Spleen (tissue), 11 donors: ENCODE measurements around the gene SLC25A26. TPM values are rescaled to one million over a fixed set of nuclear protein-coding genes. Genes with fewer than 3 reads are reported as not detected.

Experiments
- DNase-seq: peaks from one replicate; pipeline ENCODE4 v3.0.0-alpha.2; 2020
- H3K27ac ChIP-seq, 8 donors: fragments of 200-600 bp; sonication (generic) in 7 of 8; 1 replicate in 4 of 8; 2 replicates in 4 of 8; pipeline versions ENCODE4 v1.5.0 to v1.8.0; 2016 to 2021; ENCODE audit warnings: inconsistent platforms in 4 of 8, mild to moderate bottlenecking in 4 of 8, moderate library complexity in 1 of 8
- H3K27me3 ChIP-seq, 7 donors: fragments of 200-600 bp; sonication (generic) in 6 of 7; replicated peaks in 1 of 7; 1 replicate in 4 of 7; 2 replicates in 3 of 7; pipeline versions ENCODE4 v1.5.0 to v1.8.0; 2016 to 2021; ENCODE audit warnings: inconsistent platforms in 3 of 7, mild to moderate bottlenecking in 1 of 7
- H3K36me3 ChIP-seq, 6 donors: fragments of 200-600 bp; sonication (generic) in 5 of 6; 1 replicate in 4 of 6; 2 replicates in 2 of 6; pipeline versions ENCODE4 v1.5.0 to v1.8.0; 2016 to 2021; ENCODE audit warnings: inconsistent platforms in 2 of 6
- H3K4me1 ChIP-seq, 6 donors: fragments of 200-600 bp; sonication (generic) in 5 of 6; 1 replicate in 3 of 6; 2 replicates in 3 of 6; pipeline versions ENCODE4 v1.5.0 to v1.8.0; 2016 to 2021; ENCODE audit warnings: inconsistent platforms in 3 of 6
- H3K4me3 ChIP-seq, 8 donors: fragments of 200-600 bp; sonication (generic) in 7 of 8; 1 replicate in 4 of 8; 2 replicates in 4 of 8; pipeline versions ENCODE4 v1.5.0 to v1.8.0; 2016 to 2021; ENCODE audit warnings: inconsistent platforms in 4 of 8, mild to moderate bottlenecking in 4 of 8, moderate library complexity in 2 of 8
- H3K9me3 ChIP-seq, 8 donors: fragments of 200-600 bp; sonication (generic) in 7 of 8; 1 replicate in 4 of 8; 2 replicates in 4 of 8; pipeline versions ENCODE4 v1.5.0 to v1.8.0; 2016 to 2021; ENCODE audit warnings: inconsistent platforms in 4 of 8
- CTCF ChIP-seq, 11 experiments: fragments of 200-600 bp in 7 of 11; fragments of 450-650 bp in 4 of 11; sonication (generic) in 4 of 11; IDR thresholded peaks in 8 of 11; conservative IDR thresholded peaks in 3 of 11; 1 replicate in 7 of 11; 2 replicates in 4 of 11; pipeline versions ENCODE4 v1.4.0 to v1.8.0; 2016 to 2021; ENCODE audit warnings: antibody characterized with exemption in 11 of 11, inconsistent platforms in 4 of 11, mild to moderate bottlenecking in 1 of 11
- POLR2A ChIP-seq, 3 donors: fragments of 450-650 bp; IDR thresholded peaks; one replicate each; pipeline ENCODE4 v1.5.1; 2017; ENCODE audit warnings: antibody characterized with exemption in 3 of 3, mild to moderate bottlenecking in 1 of 3
- POLR2AphosphoS5 ChIP-seq, 3 donors: sonication (generic); formaldehyde crosslinking; IDR thresholded peaks; one replicate each; pipeline ENCODE4 v1.5.1; 2017; ENCODE audit warnings: antibody characterized with exemption in 3 of 3
- WGBS, 5 donors: extraction: QIAGEN DNeasy Blood & Tissue Kit in 3 of 5; methylation state at CpG; one replicate each; pipeline versions ENCODE4 v1.1.5 to v1.1.7; 2013 to 2018; 5-methylcytosine and 5-hydroxymethylcytosine counted together
- intact Hi-C: fragments of 100-400 bp; cut with DNase I; formaldehyde crosslinking; loops from one replicate; pipeline ENCODE4 v1.15.0; 2023; ENCODE audit warnings: low total_unique reads
- polyA plus RNA-seq, 3 donors: library from polyadenylated mRNA; stranded (reverse); fragments of 200-250 nt; gene quantifications; one replicate each; pipeline ENCODE4 v1.2.1, GENCODE V29; 2013
- total RNA-seq, 7 donors: library from RNA; depleted of rRNA in 3 of 7; stranded (reverse); fragments of >200 nt in 3 of 7; fragmentation: NEBNext Ultra II Directional in 4 of 7; extraction: Animal tissue kit (Norgen Biotek cat#: 25700) in 4 of 7; gene quantifications; one replicate each; pipeline versions ENCODE4 v1.1.0 to v1.2.1, GENCODE V29; 2016 to 2021
- donor health status: healthy with polysubstance abuse.
- donor health status: DM: no; HTN: no; CAD: no; lungs with moderate emphysema.
- donor health status: DM: no; HTN: no; CAD: no.
- donor health status: Bipolar disorder and iron deficiency.
- donor health status: healthy.
- donor health status: DM: no; HTN: no; CAD: no.
- donor health status: DM: yes; HTN: yes; CAD: no.

SLC25A26 gene
- total and polyA plus RNA-seq, 10 donors = 14.9 to 20.9 (median 16.0) TPM

GRCh38 chr3:66401157-66401550, 180.4 kb downstream of the SLC25A26 start:
- H3K27me3 ChIP-seq = no peaks in the 10 kb centered on the region
- WGBS, 5 donors = 74 to 82% (median 79%) methylated on average over 10 of the region's 10 CpGs
- TF ChIP-seq POLR2A (IDR thresholded peaks at IDR 0.05) (no peak), POLR2AphosphoS5 (IDR thresholded peaks at IDR 0.05) (no peak), CTCF (IDR thresholded peaks at IDR 0.05 in 8 of 11, conservative IDR thresholded peaks at IDR 0.05 in 3 of 11) (no peak)
- no peaks in the 10 kb centered on the region for H3K4me1 ChIP-seq
- no peak overlapping the region for H3K4me3 ChIP-seq
- intact Hi-C loops = no loop called here
- DNase-seq = no peak
- H3K27ac ChIP-seq = no peak overlapping the region
- no peaks in the 10 kb centered on the region for H3K9me3 ChIP-seq
- peaks cover 0 to 83% (median 21%) of the 10 kb centered on the region in 6 donors for H3K36me3 ChIP-seq

- intact Hi-C loops = no loop called here
- WGBS, 5 donors = 91 to 94% (median 92%) methylated on average over 16 to 20 of the region's 20 CpGs
- DNase-seq = peak; percentile 66
- no peaks in the 10 kb centered on the region for H3K9me3 ChIP-seq
- no peak overlapping the region for H3K27ac ChIP-seq
- peaks cover 0 to 83% (median 20%) of the 10 kb centered on the region in 6 donors for H3K36me3 ChIP-seq
- H3K27me3 ChIP-seq = no peaks in the 10 kb centered on the region
- H3K4me3 ChIP-seq = no peak overlapping the region
- TF ChIP-seq POLR2AphosphoS5 (IDR thresholded peaks at IDR 0.05) = no peak
- TF ChIP-seq POLR2A (IDR thresholded peaks at IDR 0.05) = no peak
- TF ChIP-seq CTCF (IDR thresholded peaks at IDR 0.05 in 8 of 11, conservative IDR thresholded peaks at IDR 0.05 in 3 of 11) = no peak
- no peaks in the 10 kb centered on the region for H3K4me1 ChIP-seq
Measured at GRCh38 chr3:66401675-66402491, 181.1 kb downstream of the SLC25A26 start.

- Histone ChIP-seq H3K36me3 (peaks cover 0 to 80% (median 20%) of the 10 kb centered on the region in 6 donors), H3K4me1 (peaks cover 0 to 4% (median 0%) of the 10 kb centered on the region in 6 donors), H3K9me3 (no peaks in the 10 kb centered on the region), H3K27me3 (no peaks in the 10 kb centered on the region), H3K4me3 (no peak overlapping the region), H3K27ac (no peak overlapping the region)
- intact Hi-C loops = no loop called here
- 85 to 94% (median 91%) methylated on average over 13 of the region's 13 CpGs for WGBS, 5 donors
- TF ChIP-seq POLR2AphosphoS5 (IDR thresholded peaks at IDR 0.05) = no peak
- no peak for TF ChIP-seq POLR2A (IDR thresholded peaks at IDR 0.05)
- TF ChIP-seq CTCF (IDR thresholded peaks at IDR 0.05 in 8 of 11, conservative IDR thresholded peaks at IDR 0.05 in 3 of 11) = no peak
- no peak for DNase-seq
Measured at GRCh38 chr3:66402596-66403290, 181.9 kb downstream of the SLC25A26 start.
